Muscle layer of colon (tissue), 2 donors: ENCODE results near the gene FAM236B.
"Not testable (repeated sequence)": the region's sequence is repeated elsewhere in the genome, so short reads cannot be mapped to it uniquely, and the experiment has no call there.

ENCODE experiments used
- H3K27ac ChIP-seq: one replicate; pipeline ENCODE4 v1.7.0; 2013; ENCODE audit warnings: low read depth, mild to moderate bottlenecking, low read length, moderate library complexity
- H3K27me3 ChIP-seq, 2 donors: one replicate each; pipeline ENCODE4 v1.7.0; 2013; ENCODE audit warnings: low read length in 2 of 2, mild to moderate bottlenecking in 2 of 2; ENCODE audit not compliant: insufficient read depth in 2 of 2, control insufficient read depth in 1 of 2
- H3K36me3 ChIP-seq: one replicate; pipeline ENCODE4 v1.7.0; 2013; ENCODE audit warnings: mild to moderate bottlenecking, low read length; ENCODE audit not compliant: insufficient read depth
- H3K4me1 ChIP-seq: one replicate; pipeline ENCODE4 v1.7.0; 2013; ENCODE audit warnings: mild to moderate bottlenecking, low read length; ENCODE audit not compliant: insufficient read depth
- H3K4me3 ChIP-seq, 2 donors: one replicate each; pipeline ENCODE4 v1.7.0; 2013; ENCODE audit warnings: low read length in 2 of 2, low read depth in 1 of 2, mild to moderate bottlenecking in 1 of 2, moderate library complexity in 1 of 2
- H3K9ac ChIP-seq: one replicate; pipeline ENCODE4 v1.7.0; 2013; ENCODE audit warnings: low read length
- H3K9me3 ChIP-seq: one replicate; pipeline ENCODE4 v1.7.0; 2013; ENCODE audit warnings: mild to moderate bottlenecking, low read length
- donor health status: abdominal sarcoma.
- donor health status: Adenocarcinoma of cecum.

Gene FAM236B

DNA sequence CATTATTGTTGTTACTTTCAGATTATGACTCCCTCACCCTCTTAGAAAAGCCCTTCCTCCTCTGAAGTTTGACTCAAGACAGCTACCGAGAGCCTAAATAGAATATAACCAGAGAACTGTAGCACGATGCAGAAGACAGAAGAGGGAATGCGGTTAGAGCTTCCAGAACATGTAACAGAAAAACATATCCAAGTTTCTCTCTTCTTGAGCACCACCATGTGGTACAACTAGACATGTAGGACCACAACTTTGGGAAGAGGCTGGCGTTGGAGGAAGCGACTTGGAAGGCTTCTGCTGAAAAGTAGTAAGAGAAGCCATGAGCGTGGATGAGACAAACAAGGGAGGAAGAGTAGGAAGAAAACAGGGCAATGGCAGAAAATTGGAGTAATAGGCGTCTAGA lies 36.9 kb downstream of the FAM236B start:
- not testable (repeated sequence) for H3K4me3 ChIP-seq, H3K27me3 ChIP-seq, H3K9me3 ChIP-seq, H3K36me3 ChIP-seq, H3K4me1 ChIP-seq, H3K27ac ChIP-seq, H3K9ac ChIP-seq

DNA sequence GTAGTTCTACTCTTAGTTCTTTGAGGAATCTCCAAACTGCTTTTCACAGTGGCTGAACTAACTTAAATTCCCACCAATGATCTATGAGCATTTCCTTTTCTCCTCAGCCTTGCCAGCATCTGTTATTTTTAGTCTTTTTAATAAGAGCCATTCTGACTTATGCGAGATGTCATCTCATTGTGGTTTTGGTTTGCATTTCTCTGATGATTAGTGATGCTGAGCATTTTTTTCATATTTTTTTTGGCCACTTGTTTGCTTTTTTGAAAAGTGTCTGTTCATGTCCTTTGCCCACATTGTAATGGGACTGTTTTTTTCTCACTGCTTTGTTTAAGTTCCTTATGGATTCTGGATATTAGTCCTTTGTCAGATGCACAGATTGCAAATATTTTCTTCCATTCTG lies 46.9 kb downstream of the FAM236B start:
- Histone ChIP-seq H3K27me3 (peaks cover 0 to 3% of the 10 kb centered on the region in 2 donors), H3K27ac (no peak overlapping the region), H3K9me3 (no peaks in the 10 kb centered on the region), H3K36me3 (no peaks in the 10 kb centered on the region), H3K4me3 (no peak overlapping the region), H3K9ac (no peak overlapping the region), H3K4me1 (no peaks in the 10 kb centered on the region)

DNA sequence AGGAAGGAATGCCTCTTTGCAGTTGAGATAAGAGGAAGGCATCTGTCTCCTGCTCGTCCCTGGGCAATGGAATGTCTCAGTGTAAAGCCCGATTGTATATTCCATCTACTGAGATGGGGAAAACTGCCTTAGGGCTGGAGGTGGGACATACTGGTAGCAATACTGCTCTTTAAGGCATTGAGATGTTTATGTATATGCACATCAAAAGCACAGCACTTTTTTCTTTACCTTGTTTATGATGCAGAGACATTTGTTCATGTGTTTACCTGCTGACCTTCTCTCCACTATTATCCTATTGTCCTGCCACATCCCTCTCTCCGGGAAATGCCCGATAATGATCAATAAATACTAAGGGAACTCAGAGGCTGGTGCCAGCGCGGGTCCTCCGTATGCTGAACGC lies 48.8 kb downstream of the FAM236B start:
- not testable (repeated sequence) for H3K27me3 ChIP-seq, H3K4me1 ChIP-seq, H3K36me3 ChIP-seq, H3K9ac ChIP-seq, H3K27ac ChIP-seq, H3K9me3 ChIP-seq, H3K4me3 ChIP-seq
